Right hindlimb (tissue), 1 donor: ENCODE results near the gene CDH26.

ENCODE experiments used
- DNase-seq: peaks from one replicate; pipeline ENCODE4 v3.0.0-alpha.2; 2018

CDH26 gene

DNA sequence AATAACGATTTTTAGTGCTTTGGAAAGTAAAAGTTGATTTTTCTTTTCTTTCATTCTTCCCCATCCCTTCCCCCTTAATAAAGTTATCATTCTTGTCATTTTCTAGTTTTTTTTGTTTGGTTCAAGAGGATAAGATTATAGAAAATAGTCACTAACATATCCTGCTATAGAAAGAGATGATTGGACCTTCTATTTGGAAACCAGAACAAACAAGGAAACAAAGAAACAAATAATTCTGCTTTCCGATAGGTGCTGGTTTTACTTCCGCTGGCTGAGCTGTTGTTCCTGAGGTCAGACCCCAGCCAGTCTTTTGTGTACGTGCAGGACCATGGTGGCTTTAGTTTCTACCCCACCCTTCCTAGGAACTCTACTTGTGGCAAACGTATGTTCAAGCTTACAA is at the start of gene CDH26:
TSS of gene CDH26 (plus strand) at position 301 of the 400 bp plus-strand sequence. CDS start 304 bp downstream, outside the sequence.
- no peak for DNase-seq

DNA sequence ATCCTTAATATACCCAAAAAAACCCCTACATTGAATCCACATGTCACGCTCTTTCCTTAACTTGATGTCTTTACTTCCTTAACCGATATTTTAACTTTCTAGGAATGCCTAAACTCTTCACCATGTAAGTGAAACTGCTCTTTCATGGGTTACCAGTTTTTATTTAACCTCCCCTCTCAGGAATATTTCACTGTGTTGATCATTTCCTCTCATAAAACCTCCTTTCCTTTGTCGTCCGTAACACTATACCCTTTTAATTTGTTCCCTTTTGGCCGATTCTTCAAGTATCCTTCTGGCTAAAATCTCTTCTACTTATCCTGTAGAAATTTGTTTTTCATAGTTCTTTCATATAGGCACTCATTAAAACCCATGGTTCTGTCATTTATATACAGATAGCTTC is 49.4 kb upstream of the CDH26 start:
- DNase-seq = no peak

DNA sequence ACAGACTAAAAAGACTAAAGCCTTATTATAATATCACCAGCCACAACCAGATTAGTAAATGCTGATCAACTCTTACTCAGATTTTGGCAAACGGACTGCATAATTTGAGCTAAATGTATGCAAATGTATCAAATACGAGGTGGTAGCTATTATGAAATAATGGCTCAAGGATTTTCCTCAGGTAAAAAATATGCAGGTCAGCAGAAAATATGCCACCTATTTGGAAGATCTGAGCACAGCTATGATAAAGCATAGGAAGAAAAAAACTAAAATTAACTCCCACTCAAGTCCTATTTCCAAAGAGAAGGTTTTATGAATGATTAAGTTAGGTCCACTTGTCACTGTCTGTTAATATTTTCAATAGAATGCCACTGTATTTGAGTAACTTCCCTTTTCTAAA is 47.2 kb upstream of the CDH26 start:
- no peak for DNase-seq

DNA sequence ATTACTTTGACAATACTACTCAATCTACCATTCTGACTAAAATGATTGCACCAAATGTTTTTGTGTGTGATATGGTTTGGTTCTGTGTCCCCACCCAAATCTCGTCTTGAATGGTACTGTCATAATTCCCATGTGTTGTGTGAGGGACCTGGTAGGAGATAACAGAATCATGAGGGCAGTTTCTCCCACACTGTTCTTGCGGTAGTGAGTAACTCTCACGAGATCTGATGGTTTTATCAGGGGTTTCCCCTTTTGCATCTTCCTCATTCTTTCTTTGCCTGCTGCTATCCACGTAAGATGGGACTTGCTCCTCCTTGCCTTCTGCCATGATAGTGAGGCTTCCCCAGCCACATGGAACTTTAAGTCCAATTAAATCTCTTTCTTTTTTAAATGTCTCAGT is 45.6 kb upstream of the CDH26 start:
- no peak for DNase-seq

DNA sequence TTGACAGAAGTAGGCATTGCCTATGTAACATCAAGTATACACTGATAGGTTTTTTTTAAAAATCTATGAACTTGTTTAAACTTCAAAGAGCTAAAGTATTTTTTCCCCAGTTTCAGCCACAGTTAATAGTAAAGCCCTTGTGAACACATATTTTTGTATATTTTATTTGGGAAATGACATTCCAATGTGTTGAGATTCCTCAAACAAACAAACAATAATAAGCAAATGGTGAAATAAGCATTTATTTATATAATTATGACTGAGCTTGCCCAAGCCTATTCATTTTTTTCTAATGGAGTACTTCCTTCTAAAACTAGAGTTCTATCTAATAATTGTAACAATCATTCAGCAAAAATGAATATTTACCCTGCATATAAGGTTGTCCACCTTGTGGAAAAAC is 37.3 kb upstream of the CDH26 start:
- no peak for DNase-seq

DNA sequence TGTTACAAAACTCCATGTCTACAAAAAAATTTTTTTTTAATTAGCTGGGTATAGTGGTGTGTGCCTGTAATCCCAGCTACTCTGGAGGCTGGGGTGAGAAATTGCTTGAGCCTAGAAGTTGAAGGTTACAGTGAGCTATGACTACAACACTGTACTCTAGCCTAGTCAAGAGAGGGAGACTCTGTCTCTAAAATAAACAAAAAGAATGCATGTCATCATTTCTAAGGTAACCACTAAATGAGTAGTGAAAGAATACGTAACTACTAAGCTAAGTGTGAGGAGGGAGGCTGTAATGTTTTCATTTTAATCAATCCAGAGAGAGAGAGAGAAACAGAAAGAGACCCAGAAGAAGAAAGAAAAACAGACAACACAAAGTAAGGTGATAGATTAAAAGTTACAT is 34.7 kb upstream of the CDH26 start:
- DNase-seq = no peak

DNA sequence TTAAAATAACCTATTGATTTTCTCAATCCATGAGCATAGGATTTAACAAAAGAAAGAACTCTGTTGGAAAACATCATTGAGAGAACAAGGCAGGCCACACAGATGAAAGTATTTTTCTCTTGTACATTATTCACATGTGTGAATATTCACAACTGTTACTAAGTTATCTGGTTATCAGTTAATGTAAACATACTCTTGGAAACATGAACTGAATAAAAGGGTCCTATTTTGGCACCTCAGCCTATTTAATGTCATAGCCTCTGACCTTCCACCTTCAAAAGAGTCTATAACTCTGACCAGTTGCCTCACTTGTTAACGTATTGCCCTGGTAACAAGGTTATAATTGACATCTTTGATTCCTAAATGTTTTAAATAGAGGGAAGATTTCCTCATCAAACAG is 32.9 kb upstream of the CDH26 start:
- DNase-seq = no peak

DNA sequence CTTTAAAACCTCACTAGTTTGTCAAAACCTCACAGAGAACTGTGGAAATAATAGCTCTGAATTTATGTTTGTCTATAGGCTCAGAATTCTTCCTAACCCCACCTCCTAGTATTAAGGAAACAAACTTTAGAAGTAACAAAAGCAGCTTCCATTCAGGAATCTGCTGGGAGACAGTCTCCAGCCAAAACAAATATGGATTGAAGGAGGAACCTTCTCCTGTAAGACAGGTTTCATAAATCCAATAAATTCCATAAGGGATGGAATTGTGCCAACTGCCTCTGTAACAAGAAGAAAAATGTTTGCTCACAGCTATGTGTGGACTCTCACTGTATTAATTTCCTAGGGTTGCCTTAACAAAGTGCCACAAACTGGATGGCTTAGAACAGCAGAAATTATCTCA is 32.3 kb upstream of the CDH26 start:
- no peak for DNase-seq

DNA sequence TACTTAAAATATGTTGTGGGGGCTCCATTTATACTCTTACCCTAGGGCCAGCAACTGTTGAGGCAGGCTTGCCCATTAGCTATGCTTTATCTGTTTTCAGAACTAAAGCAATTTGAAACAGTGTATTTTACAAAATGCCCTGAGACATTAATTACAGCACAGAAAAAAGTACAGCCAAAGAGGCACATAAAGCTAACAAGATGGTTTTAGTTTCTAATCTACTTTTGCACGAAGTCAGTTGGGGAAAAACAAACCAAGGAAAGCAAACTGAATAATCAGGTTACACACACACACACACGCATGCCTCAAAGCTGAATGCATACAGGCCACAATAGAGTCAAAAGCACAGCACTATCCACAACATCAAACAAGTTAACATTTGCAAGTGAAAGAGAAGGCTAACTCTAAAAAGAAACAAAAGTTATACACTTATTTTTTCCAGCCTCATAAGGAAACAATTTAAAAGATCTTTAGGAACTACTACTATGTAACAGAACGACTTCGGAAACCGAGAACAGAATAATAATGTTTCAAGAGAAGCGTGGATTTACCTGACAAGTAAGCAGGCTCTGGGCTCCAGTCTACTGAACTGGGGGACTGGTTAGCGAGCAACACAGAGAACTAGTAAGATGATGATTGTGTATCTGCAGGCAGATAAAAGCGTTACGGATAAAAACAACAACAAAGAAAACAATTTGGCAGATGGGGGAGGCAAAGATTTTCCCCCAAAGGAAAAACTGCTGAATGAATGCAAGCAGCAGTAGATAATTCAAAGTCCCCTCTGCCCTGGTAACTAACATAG is 26.5 kb upstream of the CDH26 start:
- DNase-seq = no peak

DNA sequence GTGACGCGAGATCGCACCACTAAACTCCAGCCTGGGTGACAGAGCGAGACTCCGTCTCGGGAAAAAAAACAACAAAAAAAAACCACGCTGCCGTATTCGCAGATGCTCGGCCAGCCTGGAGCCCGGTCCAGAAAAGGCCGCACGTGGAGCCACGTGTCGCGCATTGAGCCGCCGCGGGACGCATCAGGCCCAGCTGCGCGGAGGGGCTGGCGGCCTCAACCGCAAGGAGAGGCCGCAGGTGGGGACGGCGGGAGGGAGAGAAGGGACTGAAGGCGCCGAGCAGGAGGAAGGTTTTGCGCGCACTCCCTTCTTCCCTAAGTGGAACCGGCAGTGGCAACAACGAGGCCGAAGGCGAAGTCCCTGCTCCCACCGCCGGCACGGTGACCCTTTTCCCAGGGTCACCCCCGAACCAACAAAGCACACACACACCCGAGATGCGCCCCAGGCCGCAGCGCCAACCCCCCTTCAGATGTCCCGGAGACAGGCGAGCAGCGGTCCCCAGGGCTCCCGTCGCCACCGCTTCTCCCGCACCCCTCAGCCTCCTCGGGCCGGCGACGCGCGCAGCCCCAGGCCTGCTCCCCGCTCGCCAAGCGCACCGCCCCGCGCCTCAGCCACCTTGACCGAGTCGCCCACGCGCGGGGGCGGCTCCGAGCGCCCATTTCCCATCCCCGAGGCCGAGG is 25.5 kb upstream of the CDH26 start:
- DNase-seq = no peak

DNA sequence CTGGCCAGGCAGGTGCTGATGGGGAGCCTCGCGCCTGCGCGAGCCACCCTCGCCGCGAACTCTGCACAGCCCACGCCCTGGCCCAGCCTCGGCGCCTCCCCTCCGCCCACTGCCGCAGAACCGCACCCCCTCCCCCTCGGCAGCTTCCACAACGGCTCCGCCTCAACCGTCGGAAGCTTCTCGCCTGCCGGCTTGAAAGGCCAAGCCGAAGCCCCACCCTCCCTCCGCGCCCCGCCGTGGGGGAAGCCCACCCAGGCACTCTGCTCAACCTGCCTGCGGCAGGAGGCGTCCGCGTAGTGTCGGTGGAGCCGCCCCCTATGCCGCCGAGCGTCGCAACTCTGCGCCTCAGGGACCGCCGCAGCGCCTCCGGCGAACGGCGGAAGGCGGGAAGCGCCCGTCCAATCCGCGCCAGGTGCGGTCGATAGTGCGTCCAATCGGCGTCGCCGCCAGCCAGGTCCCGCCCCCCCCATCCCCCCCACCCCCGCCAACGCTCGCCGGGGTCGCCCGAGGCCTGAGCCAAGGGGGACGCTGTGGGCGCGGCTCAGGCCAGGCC is 24.9 kb upstream of the CDH26 start, which contains the start of gene SYCP2:
TSS of gene SYCP2 (minus strand) at position 342 of the 553 bp plus-strand sequence. CDS start 11,224 bp downstream, outside the sequence.
- no peak for DNase-seq

DNA sequence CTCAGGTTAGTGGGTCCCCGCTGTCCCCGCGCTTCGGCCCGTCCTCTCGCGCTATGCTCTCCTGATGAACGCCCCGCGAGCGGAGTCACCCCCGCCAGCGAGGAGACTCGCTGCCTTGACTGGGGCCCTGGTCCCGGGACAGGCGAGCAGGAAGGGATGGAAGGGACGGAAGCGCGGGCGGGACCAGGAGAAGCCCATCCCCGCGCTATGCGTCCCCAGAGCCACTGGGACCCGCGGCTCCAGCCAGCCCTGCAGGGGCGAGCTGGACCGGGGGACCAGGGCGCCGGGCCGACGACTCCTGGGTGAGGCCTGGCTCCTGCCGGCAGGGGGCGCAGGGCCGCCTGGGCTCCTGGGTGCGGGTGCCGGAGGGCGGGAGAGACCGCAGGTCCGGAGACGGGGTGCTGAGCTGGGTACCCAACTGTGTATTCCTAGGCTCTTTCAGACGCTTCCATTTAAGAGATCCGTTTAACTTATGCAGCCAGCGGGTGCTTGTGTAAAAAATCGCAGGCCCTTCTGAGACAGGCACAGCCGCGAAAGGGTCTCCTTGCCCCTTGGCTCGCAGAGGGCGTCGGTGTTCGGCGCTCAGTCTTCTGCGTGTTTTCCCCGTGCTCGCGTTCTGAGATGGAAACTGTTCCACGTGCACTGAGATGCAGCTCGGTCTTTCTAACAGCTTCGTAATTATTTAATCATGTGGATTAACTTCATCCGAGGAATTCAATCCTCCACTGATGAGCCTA is 24.2 kb upstream of the CDH26 start:
- peak; percentile 80 for DNase-seq

DNA sequence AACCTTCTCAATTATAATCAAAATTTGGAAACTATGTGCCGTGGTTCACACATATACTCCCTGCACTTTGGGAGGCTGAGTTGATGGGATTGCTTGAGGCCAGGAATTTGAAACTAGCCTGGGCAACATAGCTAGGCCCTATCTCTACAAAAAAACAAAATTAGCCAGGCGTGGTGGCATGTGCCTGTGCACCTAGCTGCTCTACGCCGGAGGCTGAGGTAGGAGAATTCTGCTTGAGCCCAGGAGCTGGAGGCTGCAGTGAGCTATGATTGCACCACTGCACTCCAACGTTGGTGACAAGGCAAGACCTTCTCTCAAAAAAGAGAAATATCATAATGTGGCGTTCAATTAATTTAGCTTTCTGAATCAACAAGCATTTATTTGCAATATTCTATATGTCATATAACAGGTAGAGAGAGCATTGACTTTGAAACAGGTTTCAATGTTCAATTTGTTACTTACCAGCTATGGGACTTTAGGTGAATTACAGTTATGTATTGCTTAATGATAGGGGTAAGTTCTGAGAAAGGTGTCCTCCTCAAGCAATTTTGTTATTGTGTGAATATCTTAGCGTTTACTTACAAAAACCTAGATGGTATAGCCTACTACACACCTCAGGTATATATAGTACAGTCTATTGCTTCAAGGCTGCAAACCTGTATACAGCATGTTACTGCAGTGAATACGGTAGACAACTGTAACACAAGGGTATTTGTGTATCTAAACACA is 22.6 kb upstream of the CDH26 start:
- no peak for DNase-seq

DNA sequence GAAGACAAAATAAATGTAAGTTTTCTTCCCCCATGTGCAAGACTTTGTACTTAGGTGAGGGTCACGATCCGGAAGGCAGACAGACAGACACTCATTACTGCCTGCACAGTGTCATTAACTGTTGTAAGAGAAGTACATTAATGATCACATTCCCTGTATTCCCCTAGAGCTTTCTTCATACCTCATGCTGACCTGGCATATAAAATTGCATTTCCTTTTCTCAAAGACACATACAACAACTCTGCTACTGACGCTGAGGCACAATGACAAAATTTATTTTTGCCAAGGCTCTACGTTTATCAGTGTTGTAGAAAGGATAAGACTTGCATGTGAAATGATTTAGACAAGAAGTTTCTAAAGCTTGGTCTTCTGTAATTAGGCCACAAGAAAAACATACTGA is 21.8 kb upstream of the CDH26 start:
- no peak for DNase-seq

DNA sequence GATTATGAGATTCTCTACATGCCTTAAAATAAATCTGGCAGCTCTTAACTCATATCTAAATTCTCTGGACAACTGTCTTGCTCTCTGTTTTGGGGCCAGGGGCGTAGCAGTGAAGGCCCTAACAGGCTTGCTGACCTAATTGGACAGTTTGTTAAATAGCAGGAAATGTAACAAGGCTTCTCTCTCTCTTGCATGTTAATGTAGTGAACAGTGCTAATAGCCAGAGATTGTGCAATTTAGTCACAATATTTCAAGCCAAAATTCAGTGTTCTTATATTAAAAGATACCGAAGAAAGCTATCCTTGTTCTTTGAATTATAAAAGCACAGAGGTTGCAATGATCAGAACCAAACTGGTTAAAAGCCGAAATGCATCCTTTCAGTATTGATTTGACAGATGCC is 21.1 kb upstream of the CDH26 start:
- DNase-seq = no peak

DNA sequence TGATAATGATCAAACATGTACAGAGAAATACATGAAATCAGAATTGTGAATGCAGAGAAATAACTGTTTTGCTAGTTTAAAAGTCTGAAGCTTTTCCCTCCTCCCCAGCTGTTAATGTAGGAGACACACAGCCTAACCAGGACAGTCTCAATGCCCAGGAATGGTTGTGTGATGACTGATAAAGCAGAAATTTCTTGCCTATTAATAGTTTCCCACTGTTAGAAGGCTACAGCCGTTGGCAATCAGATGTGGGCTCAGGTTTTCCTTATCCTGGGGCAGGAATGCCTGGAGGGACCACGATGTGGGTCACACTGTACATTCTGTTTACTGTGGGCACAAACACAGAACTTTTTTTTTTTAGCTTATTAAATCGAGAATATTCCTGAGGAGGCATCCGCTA is 20.0 kb upstream of the CDH26 start:
- DNase-seq = no peak

DNA sequence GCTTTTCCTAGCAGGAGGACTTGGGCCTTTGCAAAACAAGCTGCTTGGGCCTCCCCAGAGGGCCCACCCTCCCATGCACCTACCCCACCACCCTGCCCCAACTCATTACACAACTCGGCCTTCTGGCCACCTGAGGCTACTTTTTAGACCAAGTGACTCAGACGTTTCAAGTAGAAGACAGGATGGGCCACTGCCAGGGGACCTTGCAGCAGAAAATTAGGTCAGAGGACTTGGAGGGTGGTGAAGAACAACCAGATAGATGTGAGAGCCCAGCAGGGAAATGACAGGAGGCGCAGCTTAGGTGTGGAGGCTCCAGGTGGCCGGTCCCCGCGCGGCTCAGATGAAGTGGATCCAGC is 19.5 kb upstream of the CDH26 start:
- no peak for DNase-seq

DNA sequence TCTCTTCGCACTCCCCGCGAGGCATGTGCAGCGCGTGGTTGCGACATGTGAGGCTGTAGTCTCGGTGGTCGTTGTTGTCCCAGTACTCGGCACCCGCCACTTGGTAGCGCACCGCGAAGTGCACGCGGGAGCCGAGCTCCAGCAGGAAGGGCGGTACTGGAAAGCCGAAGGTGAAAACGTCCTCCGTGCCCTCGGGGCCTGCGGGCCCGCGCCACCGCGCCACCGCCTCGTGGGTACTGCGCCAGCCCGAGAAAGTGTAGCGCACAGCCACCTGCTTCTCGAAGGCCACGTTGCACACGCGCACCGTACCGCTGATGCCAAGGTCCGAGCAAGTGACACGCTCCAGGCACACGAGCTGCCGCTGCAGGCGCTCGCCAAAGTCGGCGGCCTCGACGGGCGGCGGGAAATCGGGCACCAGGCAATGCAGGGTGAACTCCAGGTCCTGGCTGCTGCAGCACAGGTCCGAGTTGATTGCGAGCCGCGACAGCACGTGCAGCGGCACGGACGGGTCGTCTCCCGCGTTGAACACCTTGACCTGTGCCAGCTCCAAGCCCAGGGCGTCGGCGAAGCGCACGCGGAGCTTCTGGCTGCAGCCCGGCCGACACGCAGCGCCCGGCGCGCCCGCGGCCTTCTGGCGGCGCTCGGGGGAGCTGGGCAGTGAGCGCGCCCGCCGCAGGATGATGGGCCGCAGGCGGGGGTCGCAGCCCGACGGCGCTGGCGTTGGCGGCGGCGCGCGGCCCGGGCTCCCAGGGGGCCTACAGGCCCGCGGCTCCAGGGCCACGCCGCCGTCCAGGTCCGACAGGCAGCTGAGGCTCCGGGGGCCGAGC is 19.0 kb upstream of the CDH26 start:
- DNase-seq = no peak

DNA sequence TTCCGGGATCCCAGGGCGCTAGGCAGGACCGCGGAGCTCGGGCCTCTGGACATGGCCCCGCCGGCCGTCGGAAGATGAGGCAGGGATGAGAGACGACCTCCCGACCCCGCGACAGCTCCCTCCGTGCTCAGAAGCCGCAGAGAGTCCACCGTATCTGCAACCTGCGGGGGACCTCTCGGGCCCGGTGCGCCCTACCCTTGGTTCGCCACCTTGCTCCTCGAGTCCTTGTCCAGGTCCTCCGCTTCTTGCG is 18.4 kb upstream of the CDH26 start:
- no peak for DNase-seq

DNA sequence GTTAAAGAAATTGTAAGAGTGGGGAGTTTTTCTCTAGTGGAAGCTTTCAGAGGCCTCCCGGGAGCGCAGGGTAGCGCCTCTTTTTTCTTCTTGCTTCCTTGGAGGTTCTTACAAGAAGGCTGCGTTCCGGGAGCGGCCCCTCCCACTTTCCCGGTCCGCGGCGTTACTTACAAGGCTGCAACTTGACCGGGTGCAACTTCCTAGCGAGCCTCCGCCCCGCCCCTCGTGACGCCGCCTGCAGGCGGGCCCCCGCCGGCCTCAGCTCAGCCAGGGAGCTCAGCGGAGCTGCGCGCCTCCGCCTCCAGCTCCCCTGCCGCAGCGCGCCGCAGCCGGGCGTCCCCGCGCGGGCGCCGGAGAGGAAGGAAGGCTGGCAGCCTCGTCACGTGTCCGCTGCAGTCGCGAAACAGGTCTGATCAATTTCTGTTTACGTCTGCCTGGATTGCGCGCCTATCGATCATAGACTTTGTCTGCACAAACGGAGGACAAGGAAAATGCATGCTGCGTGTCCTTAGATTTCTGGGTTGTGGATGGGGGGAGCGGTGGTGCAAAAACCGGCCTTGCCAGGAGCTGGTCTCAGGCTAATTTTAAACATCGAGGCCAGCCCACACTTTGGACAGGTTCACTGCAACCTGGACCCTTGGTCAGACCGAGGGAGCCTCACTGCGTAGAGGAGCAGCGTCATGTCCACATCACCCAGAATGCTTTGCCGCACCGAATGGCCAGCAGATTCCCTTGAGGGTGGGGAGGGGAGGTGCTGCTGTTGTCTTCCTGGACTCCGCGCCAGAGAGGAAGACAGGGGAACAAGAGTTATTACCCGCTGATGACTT is 17.9 kb upstream of the CDH26 start, which contains the start of the genes FAM217B and PPP1R3D:
TSS of gene FAM217B (plus strand) at position 261 of the 827 bp plus-strand sequence. CDS start 3,555 bp downstream, outside the sequence.
TSS of gene PPP1R3D (minus strand) at position 177 of the 827 bp plus-strand sequence. CDS start 374 bp downstream, outside the sequence.
- DNase-seq = peak; percentile 98

DNA sequence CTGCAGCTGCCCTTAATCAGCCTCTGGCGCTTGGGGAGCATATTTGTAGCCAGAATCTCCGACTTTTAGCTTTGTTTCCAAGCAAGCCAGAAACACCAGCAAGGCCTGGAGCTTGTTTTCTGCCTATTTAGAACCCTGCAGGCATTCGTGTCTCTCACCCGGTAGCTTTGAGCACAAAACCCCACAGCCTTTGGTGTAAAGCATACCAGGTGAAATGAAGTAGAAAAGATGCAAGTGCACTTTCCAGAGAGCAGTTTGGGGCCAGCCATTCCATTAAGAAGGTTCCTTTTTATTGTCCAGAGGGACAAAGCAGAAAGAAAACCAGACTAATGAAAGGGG is 17.3 kb upstream of the CDH26 start:
- no peak for DNase-seq
